BE2C (cell line): ENCODE measurements around the gene MAP9.

Source experiments
- DNase-seq: peaks from one replicate; pipeline ENCODE4 v3.0.0-alpha.2; 2020
- H3K27me3 ChIP-seq: fragments of 250-450 bp; sonication (Bioruptor Pico); 2 replicates; pipeline ENCODE4 v1.5.1; 2020; ENCODE audit warnings: mild to moderate bottlenecking
- H3K36me3 ChIP-seq: fragments of 250-450 bp; sonication (Bioruptor Pico); 2 replicates; pipeline ENCODE4 v1.5.1; 2020; ENCODE audit warnings: mild to moderate bottlenecking
- H3K4me1 ChIP-seq: fragments of 250-450 bp; sonication (Bioruptor Pico); 2 replicates; pipeline ENCODE4 v1.5.1; 2020
- H3K4me3 ChIP-seq: 2 replicates; pipeline ENCODE4 v1.5.1; 2011; ENCODE audit warnings: low read depth, low read length
- H3K9me3 ChIP-seq: fragments of 250-450 bp; sonication (Bioruptor Pico); 2 replicates; pipeline ENCODE4 v1.5.1; 2020
- TF ChIP-seq, protein P1 (sequence below): IDR thresholded peaks from 2 replicates; pipeline ENCODE4 v1.5.1; 2012; ENCODE audit warnings: mild to moderate bottlenecking, low read depth, low read length

Gene MAP9

DNA sequence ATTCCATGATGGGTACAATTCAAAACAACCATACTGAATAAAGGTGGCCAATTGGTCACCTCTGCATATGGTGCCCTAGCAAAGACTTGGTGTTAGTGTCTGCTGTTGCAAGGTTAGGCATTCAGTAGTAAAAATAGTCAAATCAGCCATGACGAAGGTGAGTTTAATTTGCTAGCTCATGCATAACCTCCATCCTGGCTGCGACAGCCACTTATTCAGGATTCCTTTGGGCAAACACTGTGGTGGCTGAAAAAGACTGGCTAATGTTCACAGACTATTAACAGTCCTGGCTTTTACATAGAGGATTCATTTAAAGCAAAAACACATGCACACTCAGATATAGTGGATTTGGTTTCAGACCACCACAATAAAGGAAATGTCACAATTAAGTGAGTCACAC is 34.8 kb upstream of the MAP9 start:
- H3K4me3 ChIP-seq, result no peak overlapping the region
- H3K36me3 ChIP-seq, result no peaks in the 10 kb centered on the region
- no peaks in the 10 kb centered on the region for H3K27me3 ChIP-seq
- DNase-seq, result no peak
- no peaks in the 10 kb centered on the region; the same call in 1 of the 2 replicates for H3K4me1 ChIP-seq
- TF ChIP-seq, protein P1, sequence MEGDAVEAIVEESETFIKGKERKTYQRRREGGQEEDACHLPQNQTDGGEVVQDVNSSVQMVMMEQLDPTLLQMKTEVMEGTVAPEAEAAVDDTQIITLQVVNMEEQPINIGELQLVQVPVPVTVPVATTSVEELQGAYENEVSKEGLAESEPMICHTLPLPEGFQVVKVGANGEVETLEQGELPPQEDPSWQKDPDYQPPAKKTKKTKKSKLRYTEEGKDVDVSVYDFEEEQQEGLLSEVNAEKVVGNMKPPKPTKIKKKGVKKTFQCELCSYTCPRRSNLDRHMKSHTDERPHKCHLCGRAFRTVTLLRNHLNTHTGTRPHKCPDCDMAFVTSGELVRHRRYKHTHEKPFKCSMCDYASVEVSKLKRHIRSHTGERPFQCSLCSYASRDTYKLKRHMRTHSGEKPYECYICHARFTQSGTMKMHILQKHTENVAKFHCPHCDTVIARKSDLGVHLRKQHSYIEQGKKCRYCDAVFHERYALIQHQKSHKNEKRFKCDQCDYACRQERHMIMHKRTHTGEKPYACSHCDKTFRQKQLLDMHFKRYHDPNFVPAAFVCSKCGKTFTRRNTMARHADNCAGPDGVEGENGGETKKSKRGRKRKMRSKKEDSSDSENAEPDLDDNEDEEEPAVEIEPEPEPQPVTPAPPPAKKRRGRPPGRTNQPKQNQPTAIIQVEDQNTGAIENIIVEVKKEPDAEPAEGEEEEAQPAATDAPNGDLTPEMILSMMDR, result no peak
- no peaks in the 10 kb centered on the region for H3K9me3 ChIP-seq

DNA sequence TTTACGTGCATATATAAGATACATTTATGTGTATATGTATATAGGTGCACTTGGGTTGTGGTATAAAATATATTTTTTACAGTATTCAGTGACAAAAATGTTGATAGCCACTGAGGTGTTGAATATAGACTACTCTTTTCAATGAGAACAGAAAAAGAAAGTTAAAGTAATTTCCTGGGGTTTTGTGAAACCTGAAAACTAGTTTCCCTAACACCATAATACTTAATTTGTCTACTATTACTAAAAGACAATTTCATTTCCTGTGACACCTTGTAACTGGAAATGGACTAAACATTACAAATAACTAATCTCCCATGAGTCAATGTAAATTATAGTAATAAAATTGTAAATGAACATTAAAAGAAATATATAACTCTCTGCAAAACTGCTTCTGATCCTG is 32.0 kb upstream of the MAP9 start:
- Histone ChIP-seq H3K36me3 (no peaks in the 10 kb centered on the region), H3K4me3 (no peak overlapping the region), H3K4me1 (no peaks in the 10 kb centered on the region; the same call in 1 of the 2 replicates), H3K27me3 (no peaks in the 10 kb centered on the region), H3K9me3 (no peaks in the 10 kb centered on the region)
- no peak for DNase-seq
- TF ChIP-seq, protein P1, result no peak

DNA sequence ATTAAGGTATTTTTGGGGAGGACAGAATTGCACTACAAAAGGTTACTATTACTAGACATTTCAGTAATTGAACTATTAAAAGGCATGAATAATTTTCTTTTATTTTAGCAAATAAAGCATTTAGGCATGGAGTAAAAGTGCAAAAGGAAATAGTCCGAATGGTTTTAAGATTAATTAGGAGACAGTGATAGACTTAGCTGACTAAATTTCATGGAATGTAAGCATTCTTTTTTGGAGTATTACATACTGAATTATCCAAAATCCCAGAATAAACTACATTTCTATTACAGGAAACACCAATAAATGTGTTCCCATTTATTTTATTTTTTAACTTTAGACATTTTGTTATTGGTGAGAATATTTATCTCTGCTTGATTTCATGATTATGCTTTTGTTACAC is 30.7 kb upstream of the MAP9 start:
- DNase-seq, result no peak
- H3K4me3 ChIP-seq, result no peak overlapping the region
- H3K4me1 ChIP-seq, result no peaks in the 10 kb centered on the region; the same call in 1 of the 2 replicates
- H3K36me3 ChIP-seq, result no peaks in the 10 kb centered on the region
- no peaks in the 10 kb centered on the region for H3K9me3 ChIP-seq
- TF ChIP-seq, protein P1, result no peak
- H3K27me3 ChIP-seq, result no peaks in the 10 kb centered on the region

DNA sequence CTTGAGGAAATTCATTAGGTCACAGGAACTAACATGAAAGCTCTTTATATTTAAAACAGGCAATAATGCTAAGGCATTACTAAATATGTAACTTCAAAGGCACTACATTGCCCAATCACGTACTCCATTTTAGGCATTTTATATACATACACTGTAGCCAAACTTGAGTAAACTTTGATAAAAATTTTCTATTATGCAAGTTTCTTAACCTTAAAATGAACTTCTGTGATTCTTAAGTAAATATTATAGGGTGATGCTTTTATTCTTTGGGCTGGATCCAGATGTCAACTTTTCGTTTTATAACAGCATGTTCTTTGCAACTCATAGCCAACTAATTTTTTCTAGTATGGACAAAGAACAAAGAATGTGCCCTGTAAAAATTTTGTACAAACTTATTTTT is 28.3 kb upstream of the MAP9 start:
- Histone ChIP-seq H3K4me1 (no peaks in the 10 kb centered on the region), H3K4me3 (no peak overlapping the region), H3K9me3 (no peaks in the 10 kb centered on the region), H3K27me3 (no peaks in the 10 kb centered on the region), H3K36me3 (no peaks in the 10 kb centered on the region)
- TF ChIP-seq, protein P1, result no peak
- no peak for DNase-seq

DNA sequence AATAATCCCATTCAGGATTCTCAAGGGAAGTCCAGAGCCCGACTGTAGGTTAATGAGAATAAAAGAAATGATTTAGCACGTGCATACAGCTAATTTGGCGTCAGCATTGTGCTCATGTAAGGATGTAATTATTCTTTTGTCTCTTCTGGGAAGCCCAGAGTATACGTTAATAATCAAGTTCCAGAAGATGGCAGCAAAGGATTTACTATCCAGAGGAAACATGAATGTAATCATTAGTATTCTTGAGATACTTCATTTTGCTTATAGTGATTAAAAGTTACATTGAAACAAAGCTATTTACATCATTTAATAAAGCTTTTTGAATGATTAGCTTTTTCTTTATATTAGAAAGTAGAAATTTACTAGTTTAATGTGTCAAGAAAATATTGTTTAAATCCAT is 27.1 kb upstream of the MAP9 start:
- H3K4me3 ChIP-seq, result no peak overlapping the region
- TF ChIP-seq, protein P1, result peak; percentile 51
- no peaks in the 10 kb centered on the region for H3K9me3 ChIP-seq
- no peak for DNase-seq
- no peaks in the 10 kb centered on the region for H3K36me3 ChIP-seq
- H3K27me3 ChIP-seq, result no peaks in the 10 kb centered on the region
- H3K4me1 ChIP-seq, result no peaks in the 10 kb centered on the region

DNA sequence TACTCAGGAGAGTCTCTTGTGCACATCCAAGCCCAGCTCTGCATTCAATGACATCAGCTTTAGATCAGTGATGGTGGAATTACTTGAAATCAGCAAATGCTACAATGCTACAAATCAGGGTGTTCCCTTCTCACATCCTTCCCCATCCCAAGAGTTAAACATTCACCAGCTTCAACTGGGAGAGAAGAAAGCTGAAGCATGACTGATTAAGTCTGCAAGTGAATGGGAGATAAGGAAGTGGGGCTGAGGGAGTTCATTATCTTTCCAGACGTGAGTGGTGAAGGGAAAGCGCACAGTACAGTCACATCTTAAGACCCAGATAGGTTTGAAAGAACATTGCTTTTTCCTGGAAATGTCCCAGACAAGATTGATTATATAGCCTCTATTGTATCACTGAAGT is 26.2 kb upstream of the MAP9 start:
- DNase-seq, result no peak

More for the DNA sequence above, 26.2 kb upstream of the MAP9 start:
- no peaks in the 10 kb centered on the region for H3K4me1 ChIP-seq
- TF ChIP-seq, protein P1, result no peak
- H3K4me3 ChIP-seq, result no peak overlapping the region
- H3K27me3 ChIP-seq, result no peaks in the 10 kb centered on the region
- no peaks in the 10 kb centered on the region for H3K36me3 ChIP-seq
- H3K9me3 ChIP-seq, result no peaks in the 10 kb centered on the region
